Ovary (tissue), 3 donors: ENCODE data around the gene DXO.
"Not testable (repeated sequence)": the region's sequence is repeated elsewhere in the genome, so short reads cannot be mapped to it uniquely, and the experiment has no call there.

Experiments used
- CTCF ChIP-seq, 3 donors: fragments of 450-650 bp in 2 of 3; fragments of 200-600 bp in 1 of 3; IDR thresholded peaks; one replicate each; pipeline versions ENCODE4 v1.5.1 to v1.8.0; 2016 to 2022; ENCODE audit warnings: antibody characterized with exemption in 3 of 3, mild to moderate bottlenecking in 1 of 3
- EP300 ChIP-seq: sonication (generic); formaldehyde crosslinking; IDR thresholded peaks from one replicate; pipeline ENCODE4 v1.6.1; 2017; ENCODE audit warnings: antibody characterized with exemption
- POLR2A ChIP-seq: fragments of 450-650 bp; IDR thresholded peaks from one replicate; pipeline ENCODE4 v1.6.1; 2017; ENCODE audit warnings: antibody characterized with exemption, mild to moderate bottlenecking, moderate library complexity
- donor health status: DM: no; HTN: no; CAD: no.

- not testable (repeated sequence) for TF ChIP-seq POLR2A; CTCF (IDR thresholded peaks at IDR 0.05); EP300
These were observed 39.1 kb upstream of the DXO start for GRCh38 chr6:32010856-32011530.
